B cell (primary cell): Measurements from ENCODE around the gene JCHAIN. TPM values are rescaled to one million over a fixed set of nuclear protein-coding genes. Genes with fewer than 3 reads are reported as not detected.

ENCODE experiments used
- ATAC-seq: fragments of 200-7000 bp; cut with Tn5 transposase; one replicate; pipeline ENCODE4 v1.10.0; 2021; ENCODE audit warnings: low read depth, mild to moderate bottlenecking, moderate number of reproducible peaks, moderate library complexity
- CTCF ChIA-PET: fragments of 350-600 bp; sonication (Branson Sonifier 250); formaldehyde crosslinking; loops from one replicate; lab custom pipeline; 2021; ENCODE audit warnings: antibody characterized with exemption, inconsistent platforms; lab: Charles Lee
- POLR2A ChIA-PET: fragments of 350-600 bp; sonication (Branson Sonifier 250); formaldehyde crosslinking; loops from one replicate; lab custom pipeline; 2021; ENCODE audit warnings: antibody characterized with exemption; lab: Charles Lee
- DNase-seq: peaks from one replicate; pipeline ENCODE4 v3.0.0; 2013
- H2AFZ ChIP-seq: 2 replicates; pipeline ENCODE4 v1.6.1; 2012; ENCODE audit warnings: mild to moderate bottlenecking, low read depth, low read length; ENCODE audit not compliant: insufficient read depth, poor library complexity, severe bottlenecking
- H3K27ac ChIP-seq, 2 donors: 1 replicate in 1 of 2; 2 replicates in 1 of 2; pipeline ENCODE4 v1.5.1; 2012 to 2013; ENCODE audit warnings: low read length in 2 of 2, mild to moderate bottlenecking in 2 of 2, moderate library complexity in 1 of 2
- H3K27me3 ChIP-seq, 4 experiments: fragments of 200-600 bp in 1 of 4; sonication (generic) in 1 of 4; replicated peaks in 1 of 4; 1 replicate in 2 of 4; 2 replicates in 2 of 4; pipeline versions ENCODE4 v1.6.1 to v1.7.0; 2013 to 2016; ENCODE audit warnings: low read length in 3 of 4, mild to moderate bottlenecking in 2 of 4, mixed read lengths in 1 of 4, moderate library complexity in 1 of 4; ENCODE audit not compliant: insufficient read depth in 4 of 4, control insufficient read depth in 3 of 4; ENCODE audit errors: control extremely low read depth in 1 of 4
- H3K36me3 ChIP-seq, 2 experiments: replicated peaks in 1 of 2; 1 replicate in 1 of 2; 2 replicates in 1 of 2; pipeline versions ENCODE4 v1.6.1 to v1.7.1; 2013; ENCODE audit warnings: low read length in 1 of 2; ENCODE audit not compliant: insufficient read depth in 2 of 2, control insufficient read depth in 1 of 2; ENCODE audit errors: control extremely low read depth in 1 of 2, extremely low read depth in 1 of 2
- H3K4me1 ChIP-seq, 2 donors: fragments of 200-600 bp in 1 of 2; sonication (generic) in 1 of 2; 1 replicate in 1 of 2; 2 replicates in 1 of 2; pipeline versions ENCODE4 v1.5.1 to v1.6.1; 2013 to 2017; ENCODE audit warnings: low read length in 2 of 2; ENCODE audit not compliant: control insufficient read depth in 2 of 2, insufficient read depth in 2 of 2
- H3K4me2 ChIP-seq: replicated peaks from 2 replicates; pipeline ENCODE3; 2012; ENCODE audit warnings: mild to moderate bottlenecking, low read depth, low read length; ENCODE audit not compliant: poor library complexity, severe bottlenecking
- H3K4me3 ChIP-seq, 5 experiments: fragments of 200-600 bp in 1 of 5; sonication (generic) in 1 of 5; 1 replicate in 3 of 5; 2 replicates in 2 of 5; pipeline versions ENCODE4 v1.5.1 to v1.7.0; 2011 to 2016; ENCODE audit warnings: low read length in 4 of 5, mild to moderate bottlenecking in 4 of 5, low read depth in 2 of 5, control low read depth in 1 of 5, moderate library complexity in 1 of 5; ENCODE audit not compliant: insufficient read depth in 1 of 5; ENCODE audit errors: control extremely low read depth in 1 of 5, extremely low read depth in 1 of 5
- H3K79me2 ChIP-seq: fragments of 200-600 bp; sonication (generic); one replicate; pipeline ENCODE4 v1.6.0; 2016; ENCODE audit warnings: low read length; ENCODE audit not compliant: control insufficient read depth, insufficient read depth
- H3K9ac ChIP-seq: fragments of 200-600 bp; sonication (generic); 2 replicates; pipeline ENCODE4 v1.6.1; 2017; ENCODE audit warnings: mild to moderate bottlenecking, low read length, moderate library complexity
- H3K9me3 ChIP-seq, 3 donors: one replicate each; pipeline versions ENCODE4 v1.6.1 to v1.7.1; 2013; ENCODE audit warnings: low read length in 2 of 3; ENCODE audit not compliant: control insufficient read depth in 2 of 3, insufficient read depth in 1 of 3; ENCODE audit errors: control extremely low read depth in 1 of 3
- H4K20me1 ChIP-seq: 2 replicates; pipeline ENCODE4 v1.6.0; 2012; ENCODE audit warnings: mild to moderate bottlenecking, low read length; ENCODE audit not compliant: insufficient read depth, control insufficient read depth, poor library complexity, severe bottlenecking
- H3K27ac Mint-ChIP-seq: one replicate; pipeline ENCODE4 v1.8.0; 2021; ENCODE audit warnings: mixed read lengths
- H3K27me3 Mint-ChIP-seq: one replicate; pipeline ENCODE4 v1.8.0; 2021; ENCODE audit warnings: mixed read lengths
- H3K4me1 Mint-ChIP-seq: one replicate; pipeline ENCODE4 v1.8.0; 2021; ENCODE audit warnings: mixed read lengths
- H3K4me3 Mint-ChIP-seq: one replicate; pipeline ENCODE4 v1.8.0; 2021; ENCODE audit warnings: mixed read lengths
- H3K9me3 Mint-ChIP-seq: one replicate; pipeline ENCODE4 v1.8.0; 2022; ENCODE audit warnings: mixed read lengths; ENCODE audit not compliant: insufficient read depth
- EZH2 ChIP-seq: IDR thresholded peaks from 2 replicates; pipeline ENCODE4 v1.6.1; 2012; ENCODE audit warnings: borderline replicate concordance, low read depth, mild to moderate bottlenecking, moderate library complexity, low read length; ENCODE audit not compliant: insufficient read depth, poor library complexity, severe bottlenecking
- WGBS: methylation state at CpG from one replicate; pipeline ENCODE4 v1.1.5; 2013; ENCODE audit warnings: missing lambda C conversion rate; ENCODE audit not compliant: insufficient coverage; 5-methylcytosine and 5-hydroxymethylcytosine counted together
- intact Hi-C: fragments of 100-400 bp; cut with micrococcal nuclease; formaldehyde crosslinking; loops from one replicate; pipeline ENCODE4 v1.10.0; 2022
- polyA plus RNA-seq: library from polyadenylated mRNA; depleted of rRNA; stranded (reverse); fragments of >200 nt; gene quantifications from 2 replicates; pipeline ENCODE4 v1.2.3, GENCODE V29; 2012
- total RNA-seq, 2 donors: library from RNA; stranded (reverse); fragments of 120-200 nt in 1 of 2; gene quantifications; 1 replicate in 1 of 2; 2 replicates in 1 of 2; pipeline versions ENCODE4 v1.2.3 to v1.2.4, GENCODE V29; 2013 to 2022
- TF ChIP-seq, protein P1 (sequence below): fragments of 200-600 bp; IDR thresholded peaks from one replicate; pipeline ENCODE4 v1.8.0; 2022; ENCODE audit warnings: antibody characterized with exemption, mild to moderate bottlenecking

Gene JCHAIN
- total and polyA plus RNA-seq, 2 donors (not counting 1 experiment from before 2014, with no cell fraction given) = 90.8 to 441 TPM

DNA sequence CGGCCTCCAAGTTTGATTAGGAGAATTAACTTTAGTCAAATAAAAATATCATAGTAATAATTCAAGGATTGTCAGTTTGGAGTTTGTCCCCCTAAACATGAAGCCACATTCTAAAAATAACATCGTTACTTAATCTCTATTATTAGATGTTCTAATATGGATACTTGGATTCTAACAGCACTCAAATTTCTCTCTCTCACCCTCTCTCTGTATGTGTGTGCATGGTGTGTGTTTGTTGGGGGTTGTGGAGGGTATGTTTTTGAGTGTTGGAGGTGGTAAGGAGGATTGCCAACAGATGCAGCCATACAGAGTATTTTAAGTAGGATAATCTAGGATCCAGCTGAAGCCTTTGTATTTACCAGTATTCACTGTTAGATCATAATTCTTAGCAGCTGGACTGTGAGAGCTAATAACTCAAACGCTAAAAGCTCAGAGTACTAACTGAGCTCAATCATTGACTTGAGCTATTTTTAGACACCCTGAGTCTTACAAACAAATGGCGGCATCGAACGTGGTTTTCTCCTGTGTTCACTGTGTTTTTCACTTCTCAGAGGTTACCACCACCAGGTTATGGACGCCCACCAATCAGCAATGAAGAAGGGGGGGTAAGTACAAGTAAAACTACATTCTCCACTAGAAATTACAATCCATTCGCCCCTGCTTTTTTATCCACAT lies 28.9 kb downstream of the JCHAIN start:
- no peak for TF ChIP-seq EZH2
- TF ChIP-seq, protein P1, sequence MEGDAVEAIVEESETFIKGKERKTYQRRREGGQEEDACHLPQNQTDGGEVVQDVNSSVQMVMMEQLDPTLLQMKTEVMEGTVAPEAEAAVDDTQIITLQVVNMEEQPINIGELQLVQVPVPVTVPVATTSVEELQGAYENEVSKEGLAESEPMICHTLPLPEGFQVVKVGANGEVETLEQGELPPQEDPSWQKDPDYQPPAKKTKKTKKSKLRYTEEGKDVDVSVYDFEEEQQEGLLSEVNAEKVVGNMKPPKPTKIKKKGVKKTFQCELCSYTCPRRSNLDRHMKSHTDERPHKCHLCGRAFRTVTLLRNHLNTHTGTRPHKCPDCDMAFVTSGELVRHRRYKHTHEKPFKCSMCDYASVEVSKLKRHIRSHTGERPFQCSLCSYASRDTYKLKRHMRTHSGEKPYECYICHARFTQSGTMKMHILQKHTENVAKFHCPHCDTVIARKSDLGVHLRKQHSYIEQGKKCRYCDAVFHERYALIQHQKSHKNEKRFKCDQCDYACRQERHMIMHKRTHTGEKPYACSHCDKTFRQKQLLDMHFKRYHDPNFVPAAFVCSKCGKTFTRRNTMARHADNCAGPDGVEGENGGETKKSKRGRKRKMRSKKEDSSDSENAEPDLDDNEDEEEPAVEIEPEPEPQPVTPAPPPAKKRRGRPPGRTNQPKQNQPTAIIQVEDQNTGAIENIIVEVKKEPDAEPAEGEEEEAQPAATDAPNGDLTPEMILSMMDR = no peak
- 40% methylated on average over 1 of the region's 8 CpGs for WGBS
- intact Hi-C loops = no loop called here
- Mint-ChIP-seq H3K9me3 (no peaks in the 10 kb centered on the region), H3K27me3 (no peaks in the 10 kb centered on the region), H3K27ac (no peak overlapping the region), H3K4me1 (no peaks in the 10 kb centered on the region), H3K4me3 (no peak overlapping the region)
- no peak overlapping the region for H3K4me3 ChIP-seq
- no peaks in the 10 kb centered on the region for H3K4me1 ChIP-seq
- no peak for DNase-seq
- POLR2A ChIA-PET = no interaction called here
- H3K9ac ChIP-seq = no peak overlapping the region
- no peaks in the 10 kb centered on the region for H3K79me2 ChIP-seq
- H2AFZ ChIP-seq = no peak overlapping the region
- no peak overlapping the region for H3K4me2 ChIP-seq
- no peaks in the 10 kb centered on the region for H3K9me3 ChIP-seq
- CTCF ChIA-PET = interaction anchor here (1.1 kb wide), 1 partner anchor 15 kb away, joined by 4 read pairs; no protein-coding TSS in a partner anchor
- no peaks in the 10 kb centered on the region for H4K20me1 ChIP-seq
- no peaks in the 10 kb centered on the region for H3K27me3 ChIP-seq
- H3K36me3 ChIP-seq = no peaks in the 10 kb centered on the region
- no peak overlapping the region for H3K27ac ChIP-seq
- ATAC-seq = no peak

DNA sequence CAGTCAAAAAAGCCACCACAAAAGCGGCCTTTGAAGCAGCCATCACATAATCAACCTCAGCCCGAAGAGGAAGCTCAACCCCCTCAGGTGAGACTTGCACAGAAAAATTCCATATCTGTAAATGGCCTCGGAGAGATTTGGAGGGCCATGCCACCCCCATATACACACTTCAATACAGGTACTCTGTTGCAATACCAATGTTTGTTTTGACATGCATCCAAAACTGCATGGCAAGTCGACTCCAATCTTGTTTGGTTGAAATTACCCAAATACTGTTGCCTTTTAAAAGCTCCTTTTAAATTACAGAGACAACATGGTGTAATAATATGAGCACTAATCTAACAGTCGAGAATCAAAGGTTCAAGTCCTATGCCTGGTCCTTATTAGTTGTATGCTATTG lies 31.8 kb downstream of the JCHAIN start:
- H3K36me3 ChIP-seq = no peaks in the 10 kb centered on the region
- no peak overlapping the region for H3K4me3 Mint-ChIP-seq
- no peaks in the 10 kb centered on the region for H3K4me1 ChIP-seq
- H3K4me1 Mint-ChIP-seq = no peaks in the 10 kb centered on the region
- TF ChIP-seq, protein P1 = no peak
- TF ChIP-seq EZH2 = no peak
- H3K4me2 ChIP-seq = no peak overlapping the region
- H3K27ac Mint-ChIP-seq = no peak overlapping the region
- H3K9ac ChIP-seq = no peak overlapping the region
- WGBS = 100% methylated on average over 3 of the region's 5 CpGs
- H2AFZ ChIP-seq = no peak overlapping the region
- no peaks in the 10 kb centered on the region for H3K9me3 ChIP-seq
- intact Hi-C loops = no loop called here
- H3K79me2 ChIP-seq = no peaks in the 10 kb centered on the region
- H3K4me3 ChIP-seq = no peak overlapping the region
- no peak overlapping the region for H3K27ac ChIP-seq
- H3K27me3 ChIP-seq = no peaks in the 10 kb centered on the region
- no peaks in the 10 kb centered on the region for H3K9me3 Mint-ChIP-seq
- H4K20me1 ChIP-seq = no peaks in the 10 kb centered on the region
- CTCF ChIA-PET = no interaction called here
- POLR2A ChIA-PET = no interaction called here
- no peak for ATAC-seq
- H3K27me3 Mint-ChIP-seq = no peaks in the 10 kb centered on the region
- no peak for DNase-seq
